Astrocyte of the cerebellum (primary cell): ENCODE measurements around the gene RIPOR1.

Experiments used
- DNase-seq: peaks from one replicate; pipeline ENCODE4 v3.0.0-alpha.2; 2011; ENCODE audit warnings: low read depth
- H3K4me3 ChIP-seq: 2 replicates; pipeline ENCODE4 v1.5.1; 2011; ENCODE audit warnings: mild to moderate bottlenecking, low read depth, low read length, moderate library complexity
- in situ Hi-C: cut with HindIII; loops from 2 replicates; pipeline ENCODE4 v1.10.0; 2017; ENCODE audit warnings: low sequenced_read_pairs
- TF ChIP-seq, protein P1 (sequence below): IDR thresholded peaks from 2 replicates; pipeline ENCODE4 v1.5.1; 2012; ENCODE audit warnings: low read length, low read depth, moderate library complexity, mild to moderate bottlenecking; ENCODE audit errors: missing control alignments

Gene RIPOR1

DNA sequence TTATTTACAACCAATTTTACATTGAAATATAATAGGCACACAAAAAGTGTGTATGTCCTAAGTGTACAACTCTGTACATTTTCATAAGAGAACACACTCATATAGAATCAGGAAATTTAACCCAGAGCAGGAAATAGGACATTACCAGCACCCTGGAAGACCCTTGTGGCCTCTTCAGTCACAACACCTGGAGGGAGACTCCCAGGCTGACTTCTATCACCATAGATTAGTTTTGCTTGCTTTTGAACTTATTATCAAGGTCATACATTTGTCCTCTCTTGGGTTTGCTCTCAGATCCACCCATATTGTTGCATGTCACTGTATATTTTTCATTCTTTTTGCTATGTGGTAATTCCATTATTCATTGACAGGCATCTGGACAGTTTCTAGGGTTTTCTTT is 5.8 kb downstream of the RIPOR1 start:
- in situ Hi-C loops = no loop called here
- no peak for DNase-seq
- H3K4me3 ChIP-seq = no peak overlapping the region
- TF ChIP-seq, protein P1, sequence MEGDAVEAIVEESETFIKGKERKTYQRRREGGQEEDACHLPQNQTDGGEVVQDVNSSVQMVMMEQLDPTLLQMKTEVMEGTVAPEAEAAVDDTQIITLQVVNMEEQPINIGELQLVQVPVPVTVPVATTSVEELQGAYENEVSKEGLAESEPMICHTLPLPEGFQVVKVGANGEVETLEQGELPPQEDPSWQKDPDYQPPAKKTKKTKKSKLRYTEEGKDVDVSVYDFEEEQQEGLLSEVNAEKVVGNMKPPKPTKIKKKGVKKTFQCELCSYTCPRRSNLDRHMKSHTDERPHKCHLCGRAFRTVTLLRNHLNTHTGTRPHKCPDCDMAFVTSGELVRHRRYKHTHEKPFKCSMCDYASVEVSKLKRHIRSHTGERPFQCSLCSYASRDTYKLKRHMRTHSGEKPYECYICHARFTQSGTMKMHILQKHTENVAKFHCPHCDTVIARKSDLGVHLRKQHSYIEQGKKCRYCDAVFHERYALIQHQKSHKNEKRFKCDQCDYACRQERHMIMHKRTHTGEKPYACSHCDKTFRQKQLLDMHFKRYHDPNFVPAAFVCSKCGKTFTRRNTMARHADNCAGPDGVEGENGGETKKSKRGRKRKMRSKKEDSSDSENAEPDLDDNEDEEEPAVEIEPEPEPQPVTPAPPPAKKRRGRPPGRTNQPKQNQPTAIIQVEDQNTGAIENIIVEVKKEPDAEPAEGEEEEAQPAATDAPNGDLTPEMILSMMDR = no peak

DNA sequence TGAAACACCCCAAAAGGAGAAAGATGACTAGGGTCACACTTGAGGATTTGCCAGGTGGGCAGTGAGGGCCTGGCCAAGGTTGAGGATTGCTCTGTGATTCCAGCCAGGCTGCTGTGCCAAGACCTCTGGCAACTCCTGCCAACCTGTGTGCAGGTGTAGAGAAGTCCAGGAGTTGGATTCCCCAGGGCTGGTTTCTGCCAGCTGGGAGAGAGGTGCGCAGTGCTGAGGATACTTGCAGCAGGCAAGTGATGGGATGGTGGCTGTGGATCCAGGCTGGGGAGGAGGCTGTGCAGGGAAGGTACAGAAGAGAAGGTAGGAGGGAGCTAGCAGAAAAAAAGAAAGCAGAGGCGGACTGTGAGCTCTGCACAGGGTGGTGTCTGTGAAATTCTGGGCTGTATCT is 6.6 kb downstream of the RIPOR1 start:
- in situ Hi-C loops = no loop called here

DNA sequence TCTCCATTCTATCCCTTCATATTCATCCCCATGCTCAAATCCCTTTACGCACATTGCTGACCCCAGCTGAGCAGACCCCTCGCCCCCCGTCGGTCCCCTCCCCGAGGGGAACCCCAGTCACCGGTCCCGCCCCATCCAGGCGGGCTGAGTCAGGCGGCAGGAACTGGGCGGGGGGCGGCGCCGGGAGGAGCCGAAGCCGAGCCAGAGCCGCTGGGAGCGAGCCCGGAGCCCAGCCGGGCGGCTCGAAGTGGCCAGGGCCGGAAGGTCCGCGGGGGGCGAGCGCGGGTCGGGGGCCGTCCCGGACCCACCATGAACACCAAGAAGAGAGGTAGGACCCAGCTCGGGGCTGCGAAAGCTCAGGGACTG is 8.6 kb downstream of the RIPOR1 start:
- in situ Hi-C loops = no loop called here
- no peak for DNase-seq
- peak overlapping the region; percentile 64 for H3K4me3 ChIP-seq
- TF ChIP-seq, protein P1 = no peak

More for the DNA sequence above, 6.6 kb downstream of the RIPOR1 start:
- TF ChIP-seq, protein P1 = no peak
- no peak for DNase-seq
- H3K4me3 ChIP-seq = no peak overlapping the region

DNA sequence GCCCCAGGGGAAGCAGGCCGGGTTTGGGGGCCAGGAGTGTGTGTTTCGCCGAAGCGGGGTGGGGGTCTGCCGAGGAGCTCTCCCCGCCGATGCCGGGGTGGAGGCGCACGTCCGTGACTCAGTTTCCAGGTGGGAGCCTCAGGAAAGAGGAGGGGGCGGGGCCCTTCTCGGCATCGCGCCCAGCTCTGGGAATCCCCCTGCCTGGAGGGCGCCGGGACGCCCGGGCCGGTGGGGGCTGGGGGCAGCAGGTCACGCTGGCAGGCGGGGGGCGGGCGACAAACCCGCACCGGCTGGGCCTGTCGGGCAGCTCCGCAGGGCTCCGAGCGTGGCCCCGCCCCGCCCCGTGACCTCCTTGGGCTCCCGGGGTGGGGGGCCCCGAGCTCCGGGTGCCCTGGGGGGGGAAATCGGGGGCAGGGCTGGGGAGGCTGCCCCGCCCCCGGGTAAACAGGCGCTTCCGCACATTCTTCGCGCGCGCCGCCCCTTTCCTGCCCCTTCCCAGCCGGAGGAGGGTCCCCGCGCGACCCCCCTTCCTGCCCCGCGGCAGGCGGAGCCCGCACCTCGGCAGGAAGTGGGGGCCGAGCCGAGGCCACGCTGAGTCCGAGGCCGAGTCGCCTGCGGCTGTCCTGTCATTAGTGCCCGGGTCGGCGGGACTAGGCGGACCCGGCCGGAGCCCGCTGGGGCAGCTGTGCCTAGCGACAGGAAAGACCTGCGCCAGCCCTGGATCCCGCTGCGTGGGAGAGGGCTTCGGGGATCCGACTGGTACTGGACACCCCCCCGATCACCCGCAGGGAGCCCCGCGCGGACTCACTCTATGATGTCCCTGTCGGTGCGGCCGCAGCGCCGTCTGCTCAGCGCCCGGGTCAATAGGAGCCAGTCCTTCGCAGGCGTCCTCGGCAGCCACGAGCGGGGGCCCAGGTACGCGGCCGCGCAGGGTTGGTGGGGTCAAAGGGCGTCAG is 9.3 kb downstream of the RIPOR1 start:
- in situ Hi-C loops = no loop called here
- DNase-seq = no peak
- H3K4me3 ChIP-seq = peak overlapping the region; percentile 64
- TF ChIP-seq, protein P1 = no peak

DNA sequence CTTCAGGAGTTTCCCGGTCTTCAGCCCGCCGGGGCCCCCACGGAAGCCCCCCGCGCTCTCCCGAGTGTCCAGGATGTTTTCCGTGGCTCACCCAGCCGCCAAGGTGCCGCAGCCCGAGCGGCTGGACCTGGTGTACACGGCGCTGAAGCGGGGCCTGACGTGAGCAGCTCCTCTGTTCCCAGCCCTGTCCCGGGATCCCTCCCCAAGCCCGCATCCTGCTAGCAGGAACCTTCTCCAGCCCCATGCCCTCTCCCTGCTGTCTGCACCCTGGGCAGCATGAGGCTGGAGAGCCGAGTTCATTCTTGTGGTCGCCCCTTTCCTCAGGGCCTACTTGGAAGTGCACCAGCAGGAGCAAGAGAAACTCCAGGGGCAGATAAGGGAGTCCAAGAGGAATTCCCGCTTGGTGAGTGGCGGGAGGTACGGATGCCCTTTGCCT is 10.1 kb downstream of the RIPOR1 start:
- in situ Hi-C loops = no loop called here
- TF ChIP-seq, protein P1 = no peak
- H3K4me3 ChIP-seq = peak overlapping the region; percentile 64
- DNase-seq = no peak

DNA sequence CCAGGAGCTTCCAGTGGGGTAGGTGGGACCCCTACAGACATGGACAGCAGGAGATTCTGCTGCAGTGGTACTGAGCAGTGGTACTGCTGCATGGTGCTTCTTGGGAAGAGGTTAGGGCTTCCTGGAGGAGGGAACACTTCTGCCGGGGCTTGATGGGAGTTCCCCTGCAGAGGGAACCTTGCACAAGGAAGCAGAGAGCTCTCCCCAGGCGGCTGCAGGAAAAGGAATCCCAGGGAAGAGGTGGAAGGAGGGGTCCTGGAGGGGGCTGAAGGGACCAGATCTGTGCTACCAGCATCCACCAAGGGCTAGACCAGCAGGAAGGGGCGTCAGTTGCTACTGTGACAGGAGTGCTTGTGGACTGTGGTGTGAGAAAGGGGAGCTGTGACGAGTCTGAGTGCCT is 10.6 kb downstream of the RIPOR1 start:
- DNase-seq = no peak
- TF ChIP-seq, protein P1 = no peak
- no peak overlapping the region for H3K4me3 ChIP-seq
- in situ Hi-C loops = no loop called here
